ENCODE data around the gene HDX.

DNA sequence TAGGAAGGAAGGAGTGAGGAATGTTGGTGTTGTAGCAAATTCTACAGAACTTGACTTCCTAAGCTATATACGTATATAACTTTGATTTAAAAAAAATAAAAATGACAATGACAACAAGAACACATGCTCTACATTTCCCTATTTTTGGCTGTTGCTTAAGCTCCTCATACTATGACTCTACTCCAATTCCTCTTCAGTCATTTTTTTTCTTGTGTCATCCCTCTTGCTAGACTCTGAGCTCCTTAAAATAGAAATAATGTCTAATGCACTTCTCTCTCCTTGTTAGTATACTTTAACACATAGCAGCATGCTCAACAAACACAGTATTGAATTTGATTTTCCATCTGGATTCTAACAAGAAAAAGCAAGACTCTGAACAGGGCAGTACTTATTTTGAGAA lies 144.0 kb downstream of the HDX start:
- TF ChIP-seq POLR2A (IDR thresholded peaks at IDR 0.05) (no peak), POLR2AphosphoS5 (IDR thresholded peaks at IDR 0.05) (no peak)
- TF ChIP-seq, protein P1, sequence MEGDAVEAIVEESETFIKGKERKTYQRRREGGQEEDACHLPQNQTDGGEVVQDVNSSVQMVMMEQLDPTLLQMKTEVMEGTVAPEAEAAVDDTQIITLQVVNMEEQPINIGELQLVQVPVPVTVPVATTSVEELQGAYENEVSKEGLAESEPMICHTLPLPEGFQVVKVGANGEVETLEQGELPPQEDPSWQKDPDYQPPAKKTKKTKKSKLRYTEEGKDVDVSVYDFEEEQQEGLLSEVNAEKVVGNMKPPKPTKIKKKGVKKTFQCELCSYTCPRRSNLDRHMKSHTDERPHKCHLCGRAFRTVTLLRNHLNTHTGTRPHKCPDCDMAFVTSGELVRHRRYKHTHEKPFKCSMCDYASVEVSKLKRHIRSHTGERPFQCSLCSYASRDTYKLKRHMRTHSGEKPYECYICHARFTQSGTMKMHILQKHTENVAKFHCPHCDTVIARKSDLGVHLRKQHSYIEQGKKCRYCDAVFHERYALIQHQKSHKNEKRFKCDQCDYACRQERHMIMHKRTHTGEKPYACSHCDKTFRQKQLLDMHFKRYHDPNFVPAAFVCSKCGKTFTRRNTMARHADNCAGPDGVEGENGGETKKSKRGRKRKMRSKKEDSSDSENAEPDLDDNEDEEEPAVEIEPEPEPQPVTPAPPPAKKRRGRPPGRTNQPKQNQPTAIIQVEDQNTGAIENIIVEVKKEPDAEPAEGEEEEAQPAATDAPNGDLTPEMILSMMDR (IDR thresholded peaks at IDR 0.05), result no peak

Measured in gastroesophageal sphincter (tissue), 3 donors.